Mesenchymal stem cell (in vitro differentiated cells and primary cell): ENCODE results near the gene TJP1. TPM values are rescaled to one million over a fixed set of nuclear protein-coding genes. Genes with fewer than 3 reads are reported as not detected.

Experiments
- small RNA-seq: library from polyadenylated mRNA; stranded (forward); fragments of <200 nt; extraction: miRNeasy Mini kit (QIAGEN cat#:217004); gene quantifications from one replicate; pipeline ENCODE3, GENCODE V24; 2013; ENCODE audit warnings: low read depth

The TJP1 gene

Small RNA genes lying within 50 kb of the gene (small RNA-seq; reads per million reads assigned to genes)
- not detected for gene HMGN2P5
